DOHH2 (cell line): ENCODE measurements around the gene AUH.

Experiments
- EZH2phosphoT487 ChIP-seq: fragments of 200-600 bp; sonication (generic); IDR thresholded peaks from 2 replicates; pipeline ENCODE4 v1.6.1; 2017; ENCODE audit warnings: borderline replicate concordance, mild to moderate bottlenecking, antibody characterized with exemption, low read length, moderate library complexity, mixed read lengths
- TF ChIP-seq, protein P1 (sequence below): fragments of 200-600 bp; sonication (generic); IDR thresholded peaks from one replicate; pipeline ENCODE4 v1.5.1; 2014; ENCODE audit warnings: antibody characterized with exemption, mild to moderate bottlenecking, low read depth, low read length; ENCODE audit not compliant: poor library complexity, severe bottlenecking

- TF ChIP-seq, protein P1, sequence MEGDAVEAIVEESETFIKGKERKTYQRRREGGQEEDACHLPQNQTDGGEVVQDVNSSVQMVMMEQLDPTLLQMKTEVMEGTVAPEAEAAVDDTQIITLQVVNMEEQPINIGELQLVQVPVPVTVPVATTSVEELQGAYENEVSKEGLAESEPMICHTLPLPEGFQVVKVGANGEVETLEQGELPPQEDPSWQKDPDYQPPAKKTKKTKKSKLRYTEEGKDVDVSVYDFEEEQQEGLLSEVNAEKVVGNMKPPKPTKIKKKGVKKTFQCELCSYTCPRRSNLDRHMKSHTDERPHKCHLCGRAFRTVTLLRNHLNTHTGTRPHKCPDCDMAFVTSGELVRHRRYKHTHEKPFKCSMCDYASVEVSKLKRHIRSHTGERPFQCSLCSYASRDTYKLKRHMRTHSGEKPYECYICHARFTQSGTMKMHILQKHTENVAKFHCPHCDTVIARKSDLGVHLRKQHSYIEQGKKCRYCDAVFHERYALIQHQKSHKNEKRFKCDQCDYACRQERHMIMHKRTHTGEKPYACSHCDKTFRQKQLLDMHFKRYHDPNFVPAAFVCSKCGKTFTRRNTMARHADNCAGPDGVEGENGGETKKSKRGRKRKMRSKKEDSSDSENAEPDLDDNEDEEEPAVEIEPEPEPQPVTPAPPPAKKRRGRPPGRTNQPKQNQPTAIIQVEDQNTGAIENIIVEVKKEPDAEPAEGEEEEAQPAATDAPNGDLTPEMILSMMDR: no peak
- TF ChIP-seq EZH2phosphoT487: no peak
Measured at GRCh38 chr9:91211919-91212318, 149.8 kb downstream of the AUH start.
